Choroid plexus epithelial cell (primary cell): ENCODE data around the gene TRIM61.

ENCODE experiments used
- DNase-seq: peaks from one replicate; pipeline ENCODE4 v3.0.0-alpha.2; 2010; ENCODE audit warnings: low read depth
- H3K4me3 ChIP-seq: 2 replicates; pipeline ENCODE4 v1.5.1; 2011; ENCODE audit warnings: low read depth, mild to moderate bottlenecking, control low read depth, low read length, moderate library complexity
- CTCF ChIP-seq: conservative IDR thresholded peaks from 2 replicates; pipeline ENCODE4 v1.5.1; 2011; ENCODE audit warnings: low read depth, mild to moderate bottlenecking, control low read depth, inconsistent platforms, low read length, moderate library complexity

The TRIM61 gene

GRCh38 chr4:164918956-164919355 is 58.5 kb downstream of the TRIM61 start:
- no peak for TF ChIP-seq CTCF
- DNase-seq = no peak
- no peak overlapping the region for H3K4me3 ChIP-seq
